Nucleus accumbens (tissue), 56 donors: ENCODE measurements around the gene AVPI1.
"Not testable (repeated sequence)": the region's sequence is repeated elsewhere in the genome, so short reads cannot be mapped to it uniquely, and the experiment has no call there.

Experiments used
- DNase-seq, 56 donors: peaks; one replicate each; lab custom pipeline; 2025; lab: John Stamatoyannopoulos, UW

AVPI1 gene

DNA sequence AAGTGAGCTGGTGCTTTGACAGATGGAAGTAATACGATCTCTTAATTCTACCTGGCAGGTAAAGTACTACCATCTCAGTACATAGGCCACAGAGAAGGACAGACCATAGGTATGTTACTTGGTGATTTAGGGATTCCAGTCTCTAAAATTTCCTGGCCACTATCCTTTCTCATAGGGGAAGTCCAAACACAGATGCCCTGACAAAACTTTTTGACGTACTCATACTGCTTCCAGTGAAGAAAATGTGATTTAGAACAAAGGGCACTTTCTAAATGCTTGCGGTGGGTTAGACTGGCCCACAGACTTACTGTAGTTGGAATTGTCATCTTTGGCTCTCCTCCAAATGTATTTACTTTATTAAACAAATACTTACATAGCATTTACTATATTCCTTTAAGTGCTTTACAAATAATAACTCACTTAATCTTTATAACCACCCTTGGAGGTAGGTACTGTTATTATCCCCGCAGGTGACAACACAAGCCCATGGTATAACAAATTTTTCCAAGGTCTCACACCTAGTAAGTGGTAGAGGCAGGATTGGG lies 43.5 kb downstream of the AVPI1 start:
- no peak for DNase-seq

DNA sequence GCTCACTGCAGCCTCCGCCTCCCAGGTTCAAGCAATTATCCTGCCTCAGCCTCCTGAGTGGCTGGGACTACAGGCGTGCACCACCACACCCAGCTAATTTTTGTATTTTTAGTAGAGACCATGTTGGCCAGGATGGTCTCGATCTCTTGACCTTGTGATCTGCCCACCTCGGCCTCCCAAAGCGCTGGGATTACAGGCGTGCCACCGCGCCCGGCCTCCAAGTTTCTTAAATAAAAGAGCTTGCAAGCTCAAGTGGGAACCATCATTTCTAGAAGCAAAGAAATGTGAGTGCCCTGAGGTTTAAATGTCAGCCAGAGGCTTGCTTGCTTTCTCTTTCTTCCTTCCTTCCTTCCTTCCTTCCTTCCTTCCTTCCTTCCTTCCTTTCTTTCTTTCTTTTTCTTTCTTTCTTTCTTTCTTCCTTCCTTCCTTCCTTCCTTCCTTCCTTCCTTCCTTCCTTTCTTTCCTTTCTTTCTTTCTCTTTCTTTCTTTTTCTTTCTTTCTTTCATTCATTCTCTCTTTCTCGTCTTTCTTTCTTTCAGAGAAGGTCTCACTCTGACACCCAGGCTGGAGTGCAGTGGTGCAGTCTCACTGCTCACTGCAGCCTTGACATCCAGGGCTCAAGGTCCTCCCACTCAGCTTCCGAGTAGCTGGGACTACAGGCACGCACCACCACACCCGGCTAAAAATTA lies 44.4 kb downstream of the AVPI1 start:
- DNase-seq = not testable (repeated sequence)

DNA sequence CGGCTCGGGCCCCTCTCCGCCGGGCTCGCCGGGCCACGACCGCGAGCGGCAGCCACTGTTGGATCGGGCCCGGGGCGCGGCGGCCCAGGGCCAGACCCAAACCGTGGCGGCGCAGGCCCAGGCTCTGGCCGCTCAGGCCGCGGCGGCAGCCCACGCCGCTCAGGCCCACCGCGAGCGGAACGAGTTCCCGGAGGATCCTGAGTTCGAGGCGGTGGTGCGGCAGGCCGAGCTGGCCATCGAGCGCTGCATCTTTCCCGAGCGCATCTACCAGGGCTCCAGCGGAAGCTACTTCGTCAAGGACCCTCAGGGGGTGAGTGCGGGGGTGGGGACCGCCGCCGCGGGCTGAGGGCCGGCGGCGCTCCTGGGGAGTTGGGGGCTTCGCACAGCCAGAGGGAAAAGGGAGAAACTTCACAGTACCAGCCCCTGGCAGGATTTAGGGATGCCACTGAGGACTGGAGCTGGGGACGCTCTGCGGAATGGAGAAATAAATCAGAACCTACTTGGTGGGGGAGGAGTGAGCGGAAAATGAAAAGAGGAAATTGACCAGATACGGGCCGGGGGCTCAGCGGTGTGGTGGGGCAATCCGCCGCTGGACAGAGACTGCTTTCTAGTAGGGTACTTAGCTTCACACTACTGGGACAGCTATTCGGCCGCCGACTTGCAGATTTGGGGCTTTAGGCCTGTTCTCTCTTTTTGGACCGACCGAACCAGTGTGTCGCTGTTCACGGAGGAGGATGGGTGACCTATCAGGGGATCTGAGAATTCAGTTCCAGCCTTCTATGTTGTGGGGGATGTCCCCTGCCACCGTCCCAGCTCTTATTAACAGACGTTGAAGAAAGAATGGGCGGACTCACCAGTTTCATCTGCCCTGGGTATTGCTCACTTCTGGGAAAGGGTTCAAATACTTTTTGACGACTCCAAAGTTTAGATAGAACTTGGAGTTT lies 45.9 kb downstream of the AVPI1 start:
- DNase-seq = peak in 26 of 56 donors; percentile 5 to 50 (median 25)

DNA sequence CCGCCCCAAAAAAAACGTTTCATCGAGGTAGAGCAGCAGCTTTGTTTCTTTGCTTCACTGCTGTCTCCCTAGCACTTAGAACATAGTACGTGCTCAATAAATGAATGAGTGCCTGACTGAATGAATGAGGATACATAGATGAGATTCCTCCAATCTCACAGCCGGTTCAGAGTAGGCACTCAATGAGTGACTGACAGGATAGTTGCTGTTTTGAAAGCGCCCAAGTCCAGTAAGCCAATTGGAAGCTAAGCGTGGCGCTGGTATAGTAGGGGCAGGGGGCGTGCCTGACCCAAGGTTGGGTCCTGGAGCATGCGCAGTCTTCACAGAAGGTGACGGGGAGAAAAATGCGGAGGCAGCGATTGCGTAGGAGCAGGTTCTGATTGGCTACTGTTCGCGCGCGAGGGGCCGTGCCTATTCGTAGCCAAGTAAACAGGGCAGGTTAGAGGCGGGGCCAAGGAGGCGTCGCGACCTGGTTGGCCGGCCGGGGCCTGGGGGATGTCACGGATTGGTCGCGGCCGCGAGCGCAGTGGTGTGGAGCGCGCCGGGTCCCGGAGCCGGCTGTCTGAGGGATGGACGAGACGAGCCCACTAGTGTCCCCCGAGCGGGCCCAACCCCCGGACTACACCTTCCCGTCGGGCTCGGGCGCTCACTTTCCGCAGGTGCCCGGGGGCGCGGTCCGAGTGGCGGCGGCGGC lies 46.7 kb downstream of the AVPI1 start, which contains the start of gene PI4K2A:
Gene PI4K2A, plus strand, starts transcription at position 498 of the 694 bp plus-strand sequence. Its CDS starts 72 bp downstream, at position 570.
- peak; percentile 67 to 99 (median 97) for DNase-seq

DNA sequence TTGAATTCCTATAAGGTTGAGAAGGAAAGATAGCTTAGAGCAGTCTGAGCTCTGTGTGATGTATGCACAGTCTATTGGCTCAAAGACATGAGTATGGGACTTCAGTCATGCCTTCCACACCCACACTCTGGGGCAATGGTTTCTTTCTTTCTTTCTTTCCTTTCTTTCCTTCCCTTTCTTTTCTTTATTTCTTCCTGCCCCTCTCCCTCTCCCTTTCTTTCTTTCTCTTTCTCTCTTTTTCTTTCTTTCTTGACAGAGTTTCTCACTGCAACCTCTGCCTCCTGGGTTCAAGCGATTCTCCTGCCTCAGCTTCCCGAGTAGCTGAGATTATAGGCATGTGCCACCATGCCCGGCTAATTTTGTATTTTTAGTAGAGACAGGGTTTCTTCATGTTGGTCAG lies 48.0 kb downstream of the AVPI1 start:
- not testable (repeated sequence) for DNase-seq

DNA sequence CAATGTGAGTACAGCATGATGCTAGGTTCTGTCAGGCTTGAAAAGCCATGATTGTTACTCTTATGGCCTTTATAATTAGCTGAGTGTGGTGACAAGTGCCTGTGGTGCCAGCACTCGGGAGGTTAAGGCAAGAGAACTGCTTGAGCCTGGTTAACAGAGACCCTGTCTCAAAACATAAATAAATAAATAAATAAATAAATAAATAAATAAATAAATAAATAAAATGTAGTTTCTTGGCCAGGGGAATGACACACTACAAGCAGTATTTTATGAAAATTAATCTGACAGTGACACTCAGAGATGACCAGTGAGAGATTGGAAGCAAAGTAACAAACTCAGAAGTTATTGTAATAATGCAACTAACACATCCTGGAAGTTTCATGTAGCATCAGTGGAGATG lies 51.5 kb downstream of the AVPI1 start:
- DNase-seq = no peak

DNA sequence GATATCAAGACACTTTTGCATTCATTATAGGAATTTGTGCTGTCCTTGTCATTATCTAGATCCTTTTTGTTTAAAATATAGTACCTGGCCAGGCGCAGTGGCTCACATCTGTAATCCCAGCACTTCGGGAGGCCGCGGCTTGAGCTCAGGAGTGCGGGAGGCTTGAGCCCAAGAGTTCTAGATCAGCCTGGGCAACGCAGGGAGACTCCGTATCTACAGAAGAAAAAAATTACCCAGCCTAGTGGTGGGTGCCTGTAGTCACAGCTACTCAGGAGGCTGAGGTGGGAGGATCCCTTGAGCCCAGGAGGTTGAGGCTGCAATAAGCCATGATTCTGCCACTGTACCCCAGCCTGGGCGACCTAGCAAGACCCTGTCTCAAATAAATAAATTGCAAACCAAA lies 53.1 kb downstream of the AVPI1 start:
- peak in 2 of 56 donors; percentile 32 to 43 for DNase-seq

DNA sequence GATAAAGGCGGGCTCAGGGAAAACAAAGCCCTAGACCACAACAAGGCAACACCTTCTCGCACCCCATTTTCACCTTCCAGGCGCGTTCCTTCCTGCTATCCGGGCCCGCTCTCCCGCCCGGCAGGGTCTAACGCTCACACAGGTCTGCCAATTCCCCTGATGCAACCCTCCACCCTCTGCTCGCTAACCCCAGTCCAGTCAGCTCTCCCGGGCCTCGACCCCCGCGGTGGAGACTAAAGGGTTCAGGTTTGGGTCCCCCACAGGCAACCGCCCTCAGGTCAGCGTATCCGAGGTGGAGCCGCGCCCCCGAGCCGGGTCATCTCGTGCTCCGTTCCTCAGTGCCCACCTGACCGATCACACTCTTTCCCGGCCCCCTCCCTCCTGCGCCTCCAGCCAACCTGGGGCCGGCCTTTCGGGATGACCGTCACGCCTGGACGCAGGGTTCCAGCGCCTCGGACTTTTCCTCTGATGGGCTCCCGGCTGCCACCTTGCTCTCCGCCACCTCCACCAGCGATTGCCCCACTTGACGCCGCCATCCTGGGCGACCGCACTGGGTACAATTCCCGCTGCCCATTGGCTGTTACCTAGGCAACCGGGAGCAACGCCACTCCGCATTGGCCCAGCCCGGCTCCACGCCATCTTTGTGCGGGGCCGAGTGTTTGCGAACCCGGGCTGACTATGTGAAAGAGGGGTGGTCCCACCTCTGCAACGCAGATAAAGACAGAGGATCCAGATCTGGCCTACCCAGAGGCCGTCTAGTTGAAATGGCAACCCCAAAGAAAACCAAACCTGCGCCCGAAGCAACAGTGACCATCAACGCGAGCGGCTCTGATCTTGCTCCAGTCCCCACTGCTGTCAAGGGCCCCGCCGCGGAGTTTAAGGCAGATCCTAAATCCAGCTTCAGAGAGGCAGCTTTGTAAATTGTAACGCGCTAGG lies 53.8 kb downstream of the AVPI1 start, which contains the start of gene MORN4:
Gene MORN4, minus strand, starts transcription at position 552 of the 936 bp plus-strand sequence. CDS start 13,847 bp downstream, outside the sequence.
- peak; percentile 58 to 97 (median 89) for DNase-seq

DNA sequence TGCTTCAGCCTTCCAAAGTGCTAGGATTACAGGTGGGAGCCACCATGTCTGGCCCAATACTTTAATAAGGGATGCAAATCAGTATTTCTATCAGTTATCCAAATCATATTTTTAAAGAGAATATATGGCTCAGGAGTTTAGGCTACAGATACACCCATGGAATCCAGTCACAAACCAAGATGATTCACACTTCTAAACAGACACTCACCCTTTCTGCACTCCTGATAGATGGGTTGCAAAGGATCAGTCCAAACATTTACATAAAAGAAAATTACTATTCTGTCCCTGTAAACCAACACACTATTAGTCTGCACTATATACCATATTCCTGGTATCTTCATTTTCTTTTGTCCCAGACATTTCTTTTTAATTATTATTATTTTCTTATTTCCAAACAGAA lies 55.9 kb downstream of the AVPI1 start:
- DNase-seq = no peak

DNA sequence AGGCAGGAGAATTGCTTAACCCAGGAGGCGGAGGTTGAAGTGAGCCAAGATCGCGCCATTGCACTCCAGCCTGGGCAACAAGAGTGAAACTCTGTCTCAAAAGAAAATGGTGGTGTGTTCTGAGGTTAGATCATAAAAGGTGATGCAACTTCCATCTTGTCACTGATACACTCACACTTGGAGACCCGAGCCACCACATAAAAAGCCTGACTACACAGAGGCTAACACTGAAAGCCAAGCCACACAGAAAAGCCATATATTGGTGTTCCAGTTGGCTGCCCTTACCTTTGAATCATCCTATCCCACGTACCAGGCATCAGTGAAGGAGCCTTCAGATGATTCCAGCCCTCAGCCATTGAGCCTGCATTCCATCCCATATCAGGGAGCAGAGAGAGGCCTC lies 57.8 kb downstream of the AVPI1 start:
- DNase-seq = no peak

DNA sequence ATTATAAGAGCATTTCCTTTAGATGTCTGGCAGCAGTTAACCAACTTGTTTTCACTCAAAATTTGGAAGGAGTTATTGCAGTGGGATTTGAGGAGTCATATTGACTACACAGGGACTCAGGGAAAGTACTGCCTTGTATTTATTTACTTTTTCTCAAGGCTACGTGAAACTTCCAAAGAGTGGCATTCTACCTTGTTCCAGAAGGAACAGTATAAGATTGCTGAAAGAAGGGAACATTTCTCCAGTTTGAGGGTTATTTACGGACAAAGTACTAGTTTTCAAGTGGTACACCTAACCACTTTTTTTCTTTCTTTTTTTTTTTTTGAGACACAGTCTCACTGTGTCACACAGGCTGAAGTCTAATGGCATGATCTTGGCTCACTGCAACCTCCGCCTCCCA lies 58.8 kb downstream of the AVPI1 start:
- no peak for DNase-seq

DNA sequence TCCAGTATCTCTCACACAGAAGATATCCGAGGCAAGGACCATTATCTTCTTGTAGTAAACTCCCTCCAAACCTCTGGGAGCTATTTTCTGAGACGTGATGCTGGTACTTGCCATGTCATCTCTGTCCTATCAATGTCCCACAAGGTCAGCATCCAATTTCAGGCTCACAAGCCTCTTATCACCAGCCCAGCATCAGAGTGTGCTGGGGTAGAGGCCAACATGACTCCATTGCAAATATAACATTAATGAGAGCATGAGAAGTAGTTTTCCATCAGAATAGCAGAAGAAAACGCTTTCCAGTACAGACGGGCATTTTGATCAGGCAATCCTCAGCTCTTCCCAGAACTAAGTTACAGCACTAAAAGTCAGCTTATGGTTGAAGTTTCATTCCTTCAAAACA lies 59.3 kb downstream of the AVPI1 start:
- DNase-seq = no peak
